Choroid plexus epithelial cell (primary cell): ENCODE data around the gene EML5.

ENCODE experiments used
- DNase-seq: peaks from one replicate; pipeline ENCODE4 v3.0.0-alpha.2; 2010; ENCODE audit warnings: low read depth
- H3K4me3 ChIP-seq: 2 replicates; pipeline ENCODE4 v1.5.1; 2011; ENCODE audit warnings: low read depth, mild to moderate bottlenecking, control low read depth, low read length, moderate library complexity
- TF ChIP-seq, protein P1 (sequence below): conservative IDR thresholded peaks from 2 replicates; pipeline ENCODE4 v1.5.1; 2011; ENCODE audit warnings: low read depth, mild to moderate bottlenecking, control low read depth, inconsistent platforms, low read length, moderate library complexity

The EML5 gene

DNA sequence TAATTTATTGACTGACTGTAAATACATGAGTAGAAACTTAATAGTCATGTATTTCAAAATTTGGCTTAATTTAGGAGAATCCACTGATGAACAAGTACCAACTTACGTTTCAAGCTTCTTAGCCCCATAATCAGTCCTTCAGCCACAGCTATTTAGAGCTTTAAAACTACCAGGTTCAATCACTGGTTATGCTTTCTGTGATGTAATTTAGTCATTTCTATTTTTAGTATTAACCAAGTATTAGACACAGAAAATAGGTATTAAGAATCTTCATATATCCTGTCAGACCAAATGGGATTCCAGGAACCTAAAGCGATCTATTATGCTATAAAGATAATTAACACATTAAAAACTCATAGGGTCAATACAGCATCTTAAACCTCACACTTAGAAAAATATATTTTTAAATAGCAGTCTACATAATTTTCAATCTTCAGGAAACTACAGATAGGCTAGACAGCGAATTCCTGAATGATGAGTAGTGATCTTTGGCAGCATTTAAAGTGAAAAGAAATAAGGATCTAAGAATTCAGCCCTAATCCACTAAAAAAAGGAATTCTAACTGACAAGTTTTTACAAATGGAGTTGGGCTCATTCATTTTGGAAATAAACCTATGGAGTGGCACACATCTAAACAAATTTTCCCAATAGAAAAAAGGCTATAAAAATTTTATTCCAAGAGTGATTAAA, 178.4 kb downstream of the EML5 start:
- peak; percentile 81 for DNase-seq
- TF ChIP-seq, protein P1, sequence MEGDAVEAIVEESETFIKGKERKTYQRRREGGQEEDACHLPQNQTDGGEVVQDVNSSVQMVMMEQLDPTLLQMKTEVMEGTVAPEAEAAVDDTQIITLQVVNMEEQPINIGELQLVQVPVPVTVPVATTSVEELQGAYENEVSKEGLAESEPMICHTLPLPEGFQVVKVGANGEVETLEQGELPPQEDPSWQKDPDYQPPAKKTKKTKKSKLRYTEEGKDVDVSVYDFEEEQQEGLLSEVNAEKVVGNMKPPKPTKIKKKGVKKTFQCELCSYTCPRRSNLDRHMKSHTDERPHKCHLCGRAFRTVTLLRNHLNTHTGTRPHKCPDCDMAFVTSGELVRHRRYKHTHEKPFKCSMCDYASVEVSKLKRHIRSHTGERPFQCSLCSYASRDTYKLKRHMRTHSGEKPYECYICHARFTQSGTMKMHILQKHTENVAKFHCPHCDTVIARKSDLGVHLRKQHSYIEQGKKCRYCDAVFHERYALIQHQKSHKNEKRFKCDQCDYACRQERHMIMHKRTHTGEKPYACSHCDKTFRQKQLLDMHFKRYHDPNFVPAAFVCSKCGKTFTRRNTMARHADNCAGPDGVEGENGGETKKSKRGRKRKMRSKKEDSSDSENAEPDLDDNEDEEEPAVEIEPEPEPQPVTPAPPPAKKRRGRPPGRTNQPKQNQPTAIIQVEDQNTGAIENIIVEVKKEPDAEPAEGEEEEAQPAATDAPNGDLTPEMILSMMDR: no peak
- H3K4me3 ChIP-seq: no peak overlapping the region

DNA sequence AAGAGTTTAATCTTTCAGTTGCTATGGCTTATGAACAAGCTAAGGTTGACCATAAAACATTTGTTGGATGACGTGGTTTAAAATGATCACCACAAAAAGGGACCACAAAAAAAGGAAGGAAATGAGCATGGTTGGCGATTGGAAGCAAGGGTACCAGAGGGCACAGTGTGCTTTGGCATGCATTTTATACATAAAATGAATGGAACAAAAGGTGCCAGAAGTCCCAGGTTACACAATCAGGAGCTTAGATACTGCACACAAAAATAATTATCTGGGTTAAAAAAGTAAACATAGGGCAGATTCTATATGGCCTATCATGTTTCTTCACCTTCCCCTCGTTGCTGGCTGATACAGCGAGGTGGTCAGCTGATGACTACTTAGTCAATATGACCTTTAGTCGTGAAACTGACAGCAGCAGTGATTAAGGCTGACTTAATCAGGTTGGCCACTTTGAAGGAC, 179.2 kb downstream of the EML5 start:
- peak; percentile 50 for DNase-seq
- H3K4me3 ChIP-seq: no peak overlapping the region

DNA sequence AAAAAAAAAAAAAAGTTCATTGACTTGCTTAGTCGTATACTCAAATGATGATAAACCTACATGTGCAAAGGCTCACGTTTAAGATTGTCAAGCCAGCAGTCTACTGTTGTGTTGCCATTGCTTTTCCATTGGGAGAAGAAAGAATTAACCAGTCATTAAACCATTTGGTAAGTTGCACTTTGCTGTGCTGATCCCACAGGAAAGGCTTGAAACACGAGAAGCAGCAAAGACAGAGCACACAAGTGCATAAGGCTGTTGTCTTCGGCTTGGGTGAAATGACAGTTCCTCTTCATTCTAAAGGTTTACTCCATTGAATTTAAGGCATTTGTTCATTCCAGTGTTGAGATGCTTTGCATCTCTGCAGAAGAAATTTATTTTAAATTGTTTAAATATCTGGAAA, 179.8 kb downstream of the EML5 start:
- peak; percentile 16 for DNase-seq
- no peak overlapping the region for H3K4me3 ChIP-seq
- TF ChIP-seq, protein P1: no peak

More for the DNA sequence above, 179.2 kb downstream of the EML5 start:
- TF ChIP-seq, protein P1: no peak

DNA sequence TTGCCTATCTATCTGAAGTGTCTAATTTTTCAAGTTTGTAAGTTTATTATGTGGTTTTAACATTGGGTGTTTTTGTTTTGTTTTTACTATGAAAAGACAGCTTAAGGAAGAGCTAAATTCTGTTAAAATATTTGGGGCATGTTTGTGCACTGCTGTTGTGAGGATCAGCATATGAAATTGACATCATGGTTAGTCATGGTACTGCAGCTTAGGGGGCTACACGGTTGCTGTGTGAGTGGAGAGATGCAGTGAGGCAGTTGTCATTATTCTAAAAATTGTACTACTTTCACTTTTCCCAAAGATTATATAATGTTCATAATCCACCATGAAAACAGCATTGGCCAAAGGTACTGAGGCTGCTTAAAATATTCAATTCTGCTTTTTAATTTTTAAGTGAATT, 180.9 kb downstream of the EML5 start:
- no peak overlapping the region for H3K4me3 ChIP-seq
- TF ChIP-seq, protein P1: peak; percentile 23
- DNase-seq: peak; percentile 29

DNA sequence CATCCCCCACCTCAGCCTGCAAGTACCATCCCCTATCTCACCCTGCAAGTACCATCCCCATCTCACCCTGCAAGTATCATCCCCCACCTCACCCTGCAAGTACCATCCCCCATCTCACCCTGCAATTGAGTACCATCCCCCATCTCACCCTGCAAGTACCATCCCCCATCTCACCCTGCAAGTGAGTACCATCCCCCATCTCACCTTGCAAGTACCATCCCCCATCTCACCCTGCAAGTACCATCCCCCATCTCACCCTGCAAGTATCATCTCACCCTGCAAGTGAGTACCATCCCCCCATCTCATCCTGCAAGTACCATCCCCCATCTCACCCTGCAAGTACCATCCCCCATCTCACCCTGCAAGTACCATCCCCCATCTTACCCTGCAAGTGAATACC, 184.9 kb downstream of the EML5 start:
- no peak for DNase-seq
- H3K4me3 ChIP-seq: no peak overlapping the region
- TF ChIP-seq, protein P1: no peak

DNA sequence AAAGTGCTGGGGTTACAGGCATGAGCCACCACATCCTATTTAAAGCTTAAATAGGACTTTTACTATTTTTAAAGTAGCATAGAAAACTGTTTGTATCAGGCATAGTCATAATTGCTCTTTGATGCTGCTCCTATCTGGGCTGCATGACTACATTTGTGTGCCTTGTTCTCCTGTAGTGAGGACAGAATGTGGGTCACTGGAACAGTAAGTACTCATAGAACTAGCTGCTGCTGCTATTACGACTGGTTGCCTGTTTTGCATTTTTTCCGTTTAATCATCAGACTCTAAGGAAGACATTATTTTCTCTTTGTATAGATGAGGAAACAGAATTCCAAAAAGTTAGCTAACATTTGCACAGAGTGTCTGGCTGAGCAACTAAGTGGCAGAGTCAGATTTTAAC, 187.2 kb downstream of the EML5 start:
- TF ChIP-seq, protein P1: no peak
- peak; percentile 28 for DNase-seq
- no peak overlapping the region for H3K4me3 ChIP-seq

DNA sequence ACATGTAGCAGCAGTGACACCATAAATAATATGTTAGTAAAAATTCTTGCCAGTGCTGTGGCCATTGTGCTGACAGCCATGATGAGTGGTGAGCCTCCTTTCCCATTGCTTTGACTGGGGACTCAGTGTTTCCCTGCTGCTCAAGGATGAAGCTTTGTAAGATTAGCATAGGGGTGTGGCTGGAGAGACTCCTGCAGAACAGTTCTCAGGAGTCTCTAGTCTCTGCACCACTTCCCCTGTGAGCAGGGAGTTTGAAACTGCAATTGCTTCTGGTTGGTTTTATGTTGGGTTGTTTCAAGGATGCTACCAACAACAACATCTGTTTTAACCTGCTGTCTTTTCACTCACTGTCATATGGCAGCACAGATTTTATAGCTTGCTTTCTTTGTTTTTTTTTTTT, 188.5 kb downstream of the EML5 start:
- DNase-seq: no peak
- TF ChIP-seq, protein P1: no peak

More for the DNA sequence above, 188.5 kb downstream of the EML5 start:
- H3K4me3 ChIP-seq: no peak overlapping the region
